ENCODE data around the gene NTHL1. TPM values are rescaled to one million over a fixed set of nuclear protein-coding genes. Genes with fewer than 3 reads are reported as not detected.
A peak's percentile ranks its signal among the peaks of the same experiment; 100 is the strongest.
"Not testable (repeated sequence)": the region's sequence is repeated elsewhere in the genome, so short reads cannot be mapped to it uniquely, and the experiment has no call there.

The NTHL1 gene
- polyA plus RNA-seq, 3 donors, result 15.4 to 17.7 (median 16.9) TPM

GRCh38 chr16:2011726-2012125, 35.9 kb downstream of the NTHL1 start:
- DNase-seq (ENCODE audit: low read depth in 3 of 3, low spot score in 2 of 3), result not testable (repeated sequence)

GRCh38 chr16:2009791-2010510, 37.7 kb downstream of the NTHL1 start, which contains the start of gene ZNF598:
TSS of gene ZNF598 (minus strand) at chr16:2009821.
- peak in 1 of 3 donors; percentile 75 for DNase-seq (ENCODE audit: low read depth in 3 of 3, low spot score in 2 of 3)

GRCh38 chr16:2009164-2009711, 38.4 kb downstream of the NTHL1 start:
- no peak for DNase-seq (ENCODE audit: low read depth in 3 of 3, low spot score in 2 of 3)

- no peak for DNase-seq (ENCODE audit: low read depth in 3 of 3, low spot score in 2 of 3)
Measured at GRCh38 chr16:2008631-2009163, 38.9 kb downstream of the NTHL1 start.

GRCh38 chr16:2008009-2008526, 39.6 kb downstream of the NTHL1 start:
- no peak for DNase-seq (ENCODE audit: low read depth in 3 of 3, low spot score in 2 of 3)

GRCh38 chr16:2007081-2007836, 40.4 kb downstream of the NTHL1 start:
- DNase-seq (ENCODE audit: low read depth in 3 of 3, low spot score in 2 of 3), result no peak

GRCh38 chr16:2006317-2006716, 41.3 kb downstream of the NTHL1 start:
- no peak for DNase-seq (ENCODE audit: low read depth in 3 of 3, low spot score in 2 of 3)

GRCh38 chr16:2005646-2006045, 42.0 kb downstream of the NTHL1 start:
- DNase-seq (ENCODE audit: low read depth in 3 of 3, low spot score in 2 of 3), result no peak

GRCh38 chr16:2004795-2005517, 42.7 kb downstream of the NTHL1 start:
- no peak for DNase-seq (ENCODE audit: low read depth in 3 of 3, low spot score in 2 of 3)

GRCh38 chr16:2003827-2004641, 43.6 kb downstream of the NTHL1 start:
- DNase-seq (ENCODE audit: low read depth in 3 of 3, low spot score in 2 of 3), result peak in 1 of 3 donors; percentile 66

- no peak for DNase-seq (ENCODE audit: low read depth in 3 of 3, low spot score in 2 of 3)
Measured at GRCh38 chr16:2003231-2003826, 44.3 kb downstream of the NTHL1 start.

GRCh38 chr16:2002406-2003230, 45.0 kb downstream of the NTHL1 start:
- no peak for DNase-seq (ENCODE audit: low read depth in 3 of 3, low spot score in 2 of 3)

GRCh38 chr16:2001456-2002355, 45.9 kb downstream of the NTHL1 start:
- no peak for DNase-seq (ENCODE audit: low read depth in 3 of 3, low spot score in 2 of 3)

- DNase-seq (ENCODE audit: low read depth in 3 of 3, low spot score in 2 of 3), result no peak
Measured at GRCh38 chr16:2001035-2001434, 46.6 kb downstream of the NTHL1 start.

GRCh38 chr16:1999866-2000514, 47.6 kb downstream of the NTHL1 start:
- DNase-seq (ENCODE audit: low read depth in 3 of 3, low spot score in 2 of 3), result no peak

- DNase-seq (ENCODE audit: low read depth in 3 of 3, low spot score in 2 of 3), result no peak
Measured at GRCh38 chr16:1998852-1999801, 48.5 kb downstream of the NTHL1 start.

All from right renal cortex interstitium (tissue), 3 donors.